Measurements from ENCODE around the gene ATG7.

ATG7 gene

DNA sequence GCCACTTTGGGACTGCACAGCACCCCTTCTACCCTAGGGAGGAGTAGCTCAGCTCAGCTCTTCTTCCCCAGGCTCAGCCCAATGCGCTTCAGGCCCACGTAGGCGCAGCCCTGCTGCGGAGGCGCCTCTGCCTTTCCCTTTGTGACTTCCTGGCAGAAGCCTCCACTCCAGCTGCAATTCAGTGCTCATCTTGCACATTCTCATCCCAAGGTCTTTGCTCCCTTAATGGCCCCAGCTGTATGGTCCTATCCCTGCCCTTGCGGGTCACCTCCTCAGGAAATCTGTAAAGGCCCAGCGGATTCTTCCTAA is 262.6 kb downstream of the ATG7 start:
- no peak overlapping the region for H3K27ac ChIP-seq
- no peak overlapping the region for H3K4me3 ChIP-seq
- TF ChIP-seq EZH2 (IDR thresholded peaks at IDR 0.05) (no peak), POLR2AphosphoS5 (IDR thresholded peaks at IDR 0.05; ENCODE audit: borderline replicate concordance, low read depth, low read length) (no peak), FOXP2 (optimal IDR thresholded peaks at IDR 0.05; ENCODE audit: control extremely low read depth, extremely low read length, insufficient read depth) (no peak)
- no peaks in the 10 kb centered on the region for H3K9me3 ChIP-seq (ENCODE audit: low read depth, low read length)
- H3K36me3 ChIP-seq (ENCODE audit: insufficient read depth, low read length) = no peaks in the 10 kb centered on the region
- H3K9ac ChIP-seq (ENCODE audit: insufficient read length) = no peak overlapping the region
- DNase-seq (ENCODE audit: low read depth, low spot score) = no peak

GRCh38 chr3:11535243-11535960 is 263.2 kb downstream of the ATG7 start:
- H3K9me3 ChIP-seq (ENCODE audit: low read depth, low read length) = no peaks in the 10 kb centered on the region
- DNase-seq (ENCODE audit: low read depth, low spot score) = no peak
- H3K9ac ChIP-seq (ENCODE audit: insufficient read length) = no peak overlapping the region
- no peak overlapping the region for H3K27ac ChIP-seq
- TF ChIP-seq POLR2AphosphoS5 (IDR thresholded peaks at IDR 0.05; ENCODE audit: borderline replicate concordance, low read depth, low read length) = no peak
- no peak for TF ChIP-seq EZH2 (IDR thresholded peaks at IDR 0.05)
- TF ChIP-seq FOXP2 (optimal IDR thresholded peaks at IDR 0.05; ENCODE audit: control extremely low read depth, extremely low read length, insufficient read depth) = no peak
- H3K36me3 ChIP-seq (ENCODE audit: insufficient read depth, low read length) = no peaks in the 10 kb centered on the region
- no peak overlapping the region for H3K4me3 ChIP-seq

DNA sequence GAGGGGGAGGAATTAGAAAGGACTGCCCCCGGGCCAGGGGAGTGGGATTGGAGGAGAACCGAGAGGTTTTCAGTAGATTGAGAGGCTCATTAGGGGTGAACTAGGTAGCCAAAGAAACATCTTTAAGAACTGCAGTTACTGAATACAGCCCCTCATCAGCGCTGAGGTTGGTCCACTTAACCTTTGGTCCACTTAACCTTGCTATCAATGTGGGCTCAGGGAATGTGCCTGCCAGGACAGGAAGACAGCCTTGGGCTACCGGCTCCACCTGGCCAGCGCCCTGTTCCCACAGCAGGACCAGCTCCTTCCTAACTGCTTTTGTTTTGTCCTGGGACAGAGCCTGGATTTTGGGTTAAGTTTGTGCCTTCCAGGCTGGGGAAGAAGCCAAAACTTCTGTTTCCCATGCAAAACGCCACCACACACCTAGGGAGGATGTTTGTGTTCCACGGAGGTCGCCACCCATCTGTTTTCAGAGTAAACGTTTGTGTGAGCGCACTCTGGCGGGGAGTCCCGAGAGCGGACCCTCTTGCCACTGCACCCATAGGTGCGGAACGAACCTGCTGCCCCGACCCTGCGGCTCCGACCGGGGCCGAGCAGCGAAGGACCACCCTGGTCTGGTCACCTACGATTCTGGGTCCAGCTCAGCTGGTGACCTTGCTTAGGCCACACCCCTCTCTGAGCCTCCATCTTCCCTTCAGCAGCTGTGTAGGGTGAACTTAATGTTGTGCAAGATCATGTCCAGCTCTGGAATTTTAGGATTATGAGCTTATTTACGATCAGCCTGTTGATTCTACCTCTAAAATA is 264.1 kb downstream of the ATG7 start:
- no peak overlapping the region for H3K9ac ChIP-seq (ENCODE audit: insufficient read length)
- no peak overlapping the region for H3K27ac ChIP-seq
- no peak for TF ChIP-seq POLR2AphosphoS5 (IDR thresholded peaks at IDR 0.05; ENCODE audit: borderline replicate concordance, low read depth, low read length)
- no peak for TF ChIP-seq EZH2 (IDR thresholded peaks at IDR 0.05)
- TF ChIP-seq FOXP2 (optimal IDR thresholded peaks at IDR 0.05; ENCODE audit: control extremely low read depth, extremely low read length, insufficient read depth) = no peak
- H3K36me3 ChIP-seq (ENCODE audit: insufficient read depth, low read length) = no peaks in the 10 kb centered on the region
- no peaks in the 10 kb centered on the region for H3K9me3 ChIP-seq (ENCODE audit: low read depth, low read length)
- H3K4me3 ChIP-seq = no peak overlapping the region
- DNase-seq (ENCODE audit: low read depth, low spot score) = no peak

DNA sequence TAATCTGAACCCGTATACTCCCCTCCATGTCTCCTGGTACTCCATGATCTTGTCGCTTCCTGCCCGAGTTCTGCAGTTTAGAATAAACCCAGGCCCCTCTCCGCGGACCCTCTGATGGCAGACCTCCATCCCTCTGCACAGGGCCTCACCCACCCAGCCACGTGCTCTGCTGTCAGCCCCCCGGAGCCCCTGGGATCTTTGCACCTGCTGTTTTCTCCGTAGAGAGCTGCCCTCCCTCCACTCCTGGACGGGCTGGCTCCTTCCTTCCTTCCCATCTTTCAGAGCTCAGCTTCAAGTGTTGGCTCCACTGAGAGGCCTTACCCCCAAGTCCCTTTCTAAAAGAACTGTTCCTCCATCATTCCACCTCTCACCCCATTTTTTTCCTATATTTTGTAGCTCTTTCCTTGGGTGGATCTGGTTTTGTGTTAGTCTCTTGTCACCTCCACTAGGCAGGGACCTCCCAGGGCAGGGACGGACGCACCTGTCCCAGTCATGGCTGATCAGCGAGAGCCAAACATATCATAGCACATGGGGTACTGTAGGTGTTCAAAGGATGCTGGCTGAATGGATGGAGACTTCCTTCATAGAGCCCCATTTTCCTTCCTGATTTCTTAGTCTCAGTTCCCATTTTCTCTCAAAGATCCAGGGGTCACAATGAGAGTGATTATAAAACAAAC is 264.9 kb downstream of the ATG7 start:
- H3K27ac ChIP-seq = no peak overlapping the region
- H3K4me3 ChIP-seq = no peak overlapping the region
- DNase-seq (ENCODE audit: low read depth, low spot score) = no peak
- TF ChIP-seq FOXP2 (optimal IDR thresholded peaks at IDR 0.05; ENCODE audit: control extremely low read depth, extremely low read length, insufficient read depth) = no peak
- no peak for TF ChIP-seq POLR2AphosphoS5 (IDR thresholded peaks at IDR 0.05; ENCODE audit: borderline replicate concordance, low read depth, low read length)
- TF ChIP-seq EZH2 (IDR thresholded peaks at IDR 0.05) = no peak
- H3K9ac ChIP-seq (ENCODE audit: insufficient read length) = no peak overlapping the region
- no peaks in the 10 kb centered on the region for H3K9me3 ChIP-seq (ENCODE audit: low read depth, low read length)
- H3K36me3 ChIP-seq (ENCODE audit: insufficient read depth, low read length) = no peaks in the 10 kb centered on the region

GRCh38 chr3:11538581-11538980 is 266.4 kb downstream of the ATG7 start:
- Histone ChIP-seq H3K36me3 (ENCODE audit: insufficient read depth, low read length) (no peaks in the 10 kb centered on the region), H3K27ac (no peak overlapping the region), H3K9me3 (ENCODE audit: low read depth, low read length) (no peaks in the 10 kb centered on the region), H3K4me3 (no peak overlapping the region), H3K9ac (ENCODE audit: insufficient read length) (no peak overlapping the region)
- DNase-seq (ENCODE audit: low read depth, low spot score) = no peak
- TF ChIP-seq FOXP2 (optimal IDR thresholded peaks at IDR 0.05; ENCODE audit: control extremely low read depth, extremely low read length, insufficient read depth) = no peak
- no peak for TF ChIP-seq EZH2 (IDR thresholded peaks at IDR 0.05)
- TF ChIP-seq POLR2AphosphoS5 (IDR thresholded peaks at IDR 0.05; ENCODE audit: borderline replicate concordance, low read depth, low read length) = no peak

DNA sequence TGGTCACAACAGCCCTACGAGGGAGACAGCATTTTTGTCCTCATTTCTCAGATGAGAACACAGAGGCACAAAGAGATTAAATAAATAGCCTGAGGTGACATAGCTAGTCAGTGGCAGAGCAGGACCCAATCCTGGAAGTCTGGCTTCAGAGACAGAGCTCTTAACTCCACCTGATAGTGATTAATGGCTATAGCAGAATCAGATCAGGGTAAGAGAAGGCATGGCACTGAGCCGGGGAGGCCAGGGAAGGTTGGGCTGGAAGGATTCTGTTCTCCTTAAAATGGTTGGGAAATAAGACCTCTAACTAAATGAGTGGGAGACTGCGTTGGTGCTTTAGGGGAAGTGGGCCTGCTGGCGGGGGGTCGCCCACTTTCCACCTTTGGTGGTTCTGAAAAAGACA is 267.0 kb downstream of the ATG7 start:
- Histone ChIP-seq H3K36me3 (ENCODE audit: insufficient read depth, low read length) (no peaks in the 10 kb centered on the region), H3K9me3 (ENCODE audit: low read depth, low read length) (no peaks in the 10 kb centered on the region), H3K4me3 (no peak overlapping the region), H3K27ac (no peak overlapping the region), H3K9ac (ENCODE audit: insufficient read length) (no peak overlapping the region)
- no peak for TF ChIP-seq EZH2 (IDR thresholded peaks at IDR 0.05)
- no peak for TF ChIP-seq FOXP2 (optimal IDR thresholded peaks at IDR 0.05; ENCODE audit: control extremely low read depth, extremely low read length, insufficient read depth)
- TF ChIP-seq POLR2AphosphoS5 (IDR thresholded peaks at IDR 0.05; ENCODE audit: borderline replicate concordance, low read depth, low read length) = no peak
- no peak for DNase-seq (ENCODE audit: low read depth, low spot score)

DNA sequence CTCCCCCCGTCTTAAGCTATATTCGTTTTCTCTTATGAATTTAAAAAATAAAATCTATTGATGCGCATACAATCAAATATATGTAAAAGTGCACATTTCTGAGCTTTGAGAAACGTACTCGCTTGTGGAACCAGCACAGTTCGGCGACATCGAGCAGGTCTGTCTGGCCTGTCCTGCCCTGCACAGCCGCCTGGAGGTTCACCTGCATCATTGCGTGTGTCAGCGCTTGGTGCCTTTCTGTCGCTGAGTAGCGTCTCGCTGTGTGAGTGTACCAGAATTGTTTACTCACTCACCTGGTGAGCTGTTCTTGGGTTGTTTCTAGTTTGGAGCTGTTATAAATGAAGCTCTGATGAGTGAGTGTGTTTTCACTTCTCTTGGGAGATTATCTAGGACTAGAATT is 267.5 kb downstream of the ATG7 start:
- no peaks in the 10 kb centered on the region for H3K9me3 ChIP-seq (ENCODE audit: low read depth, low read length)
- no peaks in the 10 kb centered on the region for H3K36me3 ChIP-seq (ENCODE audit: insufficient read depth, low read length)
- DNase-seq (ENCODE audit: low read depth, low spot score) = no peak
- H3K27ac ChIP-seq = no peak overlapping the region
- H3K4me3 ChIP-seq = no peak overlapping the region
- TF ChIP-seq EZH2 (IDR thresholded peaks at IDR 0.05) = no peak
- TF ChIP-seq FOXP2 (optimal IDR thresholded peaks at IDR 0.05; ENCODE audit: control extremely low read depth, extremely low read length, insufficient read depth) = no peak
- no peak for TF ChIP-seq POLR2AphosphoS5 (IDR thresholded peaks at IDR 0.05; ENCODE audit: borderline replicate concordance, low read depth, low read length)
- no peak overlapping the region for H3K9ac ChIP-seq (ENCODE audit: insufficient read length)

Measured in SK-N-MC (cell line).